K562 (cell line): ENCODE results near the gene BPTF. TPM values are rescaled to one million over a fixed set of nuclear protein-coding genes. Genes with fewer than 3 reads are reported as not detected.

ENCODE experiments used
- ATAC-seq: fragments of 200-7000 bp; cut with Tn5 transposase; 3 replicates; pipeline ENCODE4 v1.9.1; 2020; ENCODE audit warnings: moderate library complexity
- BruUV-seq: library from RNA; stranded (reverse); fragments of 400-500 nt; replicated peaks from 2 replicates; lab custom pipeline; 2021; lab: Mats Ljungman, UMichigan
- CTCF ChIA-PET: fragments of 300-600 bp; formaldehyde crosslinking; extraction: SDS; loops from one replicate; lab custom pipeline; 2021; ENCODE audit warnings: low intra/inter-chr PET ratio; lab: Yijun Ruan, JAX
- POLR2A ChIA-PET: fragments of 300-600, 350-650 bp; sonication (Branson Sonifier 250); formaldehyde crosslinking; extraction: SDS; loops from one replicate; lab custom pipeline; 2021; ENCODE audit warnings: antibody characterized with exemption, inconsistent platforms; lab: Yijun Ruan, JAX
- DNase-seq, 4 experiments: peaks; one replicate each; pipeline versions ENCODE4 v3.0.0 to v3.0.0-alpha.2; 2011 to 2018; ENCODE audit warnings: low spot score in 3 of 4, mixed read lengths in 3 of 4; ENCODE audit errors: extremely low read depth in 1 of 4
- FAIRE-seq: peaks from 2 replicates; lab custom pipeline; 2011; peaks lifted over from hg19 to GRCh38; lab: Jason Lieb, UNC
- H2AFZ ChIP-seq: 2 replicates; pipeline ENCODE4 v1.6.0; 2011; ENCODE audit warnings: low read depth, low read length, control low read depth, inconsistent platforms
- H3K27ac ChIP-seq: fragments of 200-600 bp; 3 replicates; pipeline ENCODE4 v1.8.0; 2011; ENCODE audit warnings: low read depth, mild to moderate bottlenecking, control low read depth, inconsistent platforms, low read length, moderate library complexity, mixed read lengths; ENCODE audit errors: extremely low read depth
- H3K27me3 ChIP-seq, 2 experiments: fragments of 300-600 bp in 1 of 2; 2 replicates in 1 of 2; 3 replicates in 1 of 2; pipeline versions ENCODE4 v1.6.0 to v1.8.0; 2011; ENCODE audit warnings: inconsistent platforms in 2 of 2, low read length in 2 of 2, mild to moderate bottlenecking in 1 of 2, mixed read lengths in 1 of 2, moderate library complexity in 1 of 2; ENCODE audit not compliant: control insufficient read depth in 2 of 2, insufficient read depth in 2 of 2
- H3K36me3 ChIP-seq: fragments of 300-600 bp; 3 replicates; pipeline ENCODE4 v1.8.0; 2011; ENCODE audit warnings: mild to moderate bottlenecking, low read length, inconsistent platforms; ENCODE audit not compliant: control insufficient read depth, insufficient read depth
- H3K4me1 ChIP-seq, 2 experiments: fragments of 200-600 bp in 1 of 2; replicated peaks in 1 of 2; 2 replicates in 1 of 2; 3 replicates in 1 of 2; pipeline versions ENCODE4 v1.5.1 to v1.8.0; 2011; ENCODE audit warnings: inconsistent platforms in 2 of 2, low read length in 2 of 2, mild to moderate bottlenecking in 1 of 2, mixed read lengths in 1 of 2, moderate library complexity in 1 of 2; ENCODE audit not compliant: control insufficient read depth in 2 of 2, insufficient read depth in 2 of 2
- H3K4me2 ChIP-seq: 2 replicates; pipeline ENCODE4 v1.6.1; 2011; ENCODE audit warnings: low read length, control low read depth, inconsistent platforms, mixed read lengths; ENCODE audit not compliant: insufficient read depth
- H3K4me3 ChIP-seq: fragments of 200-600 bp; sonication (generic), shearing (Covaris generic); 2 replicates; pipeline ENCODE4 v1.5.1; 2016; ENCODE audit warnings: control low read depth, inconsistent platforms
- H3K79me2 ChIP-seq: fragments of 200-600 bp; 3 replicates; pipeline ENCODE4 v1.8.0; 2011; ENCODE audit warnings: low read length, inconsistent platforms; ENCODE audit not compliant: control insufficient read depth, insufficient read depth
- H3K9ac ChIP-seq, 2 experiments: 2 replicates each; pipeline versions ENCODE4 v1.6.0 to v1.6.1; 2011; ENCODE audit warnings: low read depth in 2 of 2, low read length in 2 of 2, control low read depth in 1 of 2, inconsistent platforms in 1 of 2, mild to moderate bottlenecking in 1 of 2, mixed read lengths in 1 of 2; ENCODE audit not compliant: insufficient read depth in 1 of 2
- H3K9me1 ChIP-seq: one replicate; pipeline ENCODE4 v1.6.0; 2011; ENCODE audit warnings: inconsistent platforms, mild to moderate bottlenecking, low read length, moderate library complexity; ENCODE audit not compliant: control insufficient read depth, insufficient read depth
- H3K9me3 ChIP-seq: replicated peaks from 2 replicates; pipeline ENCODE4 v1.5.1; 2011; ENCODE audit warnings: low read depth, low read length, inconsistent platforms; ENCODE audit not compliant: control insufficient read depth, insufficient read depth
- H4K20me1 ChIP-seq: replicated peaks from 2 replicates; pipeline ENCODE4 v1.6.1; 2011; ENCODE audit warnings: low read length, inconsistent platforms, mixed read lengths; ENCODE audit not compliant: control insufficient read depth, insufficient read depth
- ARHGAP35 ChIP-seq: fragments of 450-650 bp; IDR thresholded peaks from 2 replicates; pipeline ENCODE4 v1.6.1; 2018; ENCODE audit not compliant: partially characterized antibody
- DDX20 ChIP-seq: fragments of 450-650 bp; IDR thresholded peaks from 2 replicates; pipeline ENCODE4 v1.6.1; 2016; ENCODE audit warnings: missing genetic modification characterization, low read depth, mild to moderate bottlenecking, missing compliant biosample characterization, moderate library complexity
- ETV1 ChIP-seq: fragments of 450-650 bp; conservative IDR thresholded peaks from 2 replicates; pipeline ENCODE4 v1.6.1; 2016; ENCODE audit warnings: missing genetic modification characterization, control low read depth, low read depth, missing compliant biosample characterization
- ETV5 ChIP-seq: sonication (generic); formaldehyde crosslinking; IDR thresholded peaks from 2 replicates; pipeline ENCODE4 v1.4.0; 2020; ENCODE audit warnings: low read depth, mild to moderate bottlenecking, missing genetic modification reagents
- HEY1 ChIP-seq: fragments of 250-450 bp; sonication (Bioruptor Pico); IDR thresholded peaks from 2 replicates; pipeline ENCODE4 v1.5.0; 2020; ENCODE audit warnings: mild to moderate bottlenecking, moderate library complexity, borderline replicate concordance
- NFE2L1 ChIP-seq: fragments of 450-650 bp; IDR thresholded peaks from 2 replicates; pipeline ENCODE4 v1.6.1; 2016; ENCODE audit warnings: missing genetic modification characterization, low read depth, mild to moderate bottlenecking, missing compliant biosample characterization, moderate library complexity, borderline replicate concordance
- RFX5 ChIP-seq: IDR thresholded peaks from 2 replicates; pipeline ENCODE4 v1.6.1; 2011; ENCODE audit warnings: low read depth, mild to moderate bottlenecking, improper control_type of control experiment, low read length
- SLC30A9 ChIP-seq: fragments of 250-450 bp; sonication (Bioruptor Pico); IDR thresholded peaks from 2 replicates; pipeline ENCODE4 v1.8.0; 2022; ENCODE audit warnings: mild to moderate bottlenecking, moderate library complexity
- SMAD2 ChIP-seq: fragments of 150-350 bp; IDR thresholded peaks from 2 replicates; pipeline ENCODE4 v1.6.1; 2014; ENCODE audit warnings: low read depth, mild to moderate bottlenecking, low read length
- SRF ChIP-seq, 2 experiments: fragments of 250-450, 450-650 bp in 1 of 2; sonication (Bioruptor Pico) in 1 of 2; sonication (generic) in 1 of 2; formaldehyde crosslinking; IDR thresholded peaks; 2 replicates each; pipeline versions ENCODE4 v1.5.0 to v1.5.1; 2020 to 2022; ENCODE audit warnings: mild to moderate bottlenecking in 1 of 2, missing genetic modification reagents in 1 of 2
- ZC3H11A ChIP-seq: IDR thresholded peaks from 2 replicates; pipeline ENCODE4 v1.6.1; 2012; ENCODE audit warnings: low read depth, low read length, improper control_type of control experiment
- WGBS: fragments of 100-300 bp; shearing (Covaris generic); methylation state at CpG from one replicate; pipeline ENCODE4 v1.1.6; 2016; ENCODE audit warnings: low coverage, mixed read lengths; ENCODE audit not compliant: insufficient coverage; ENCODE audit errors: missing lambda C conversion rate; 5-methylcytosine and 5-hydroxymethylcytosine counted together
- in situ Hi-C: fragments of 300-500 bp; cut with MboI; formaldehyde crosslinking; loops from 4 replicates; pipeline ENCODE4 v1.15.0; 2018; ENCODE audit warnings: inconsistent platforms, mixed read lengths
- intact Hi-C: fragments of 100-400 bp; cut with micrococcal nuclease; formaldehyde crosslinking; loops from 2 replicates; pipeline ENCODE4 v1.14.2; 2022
- polyA plus RNA-seq, 8 experiments: library from polyadenylated mRNA; depleted of rRNA in 4 of 8; stranded (reverse) in 5 of 8; unstranded in 3 of 8; fragments of >200 nt; fragmentation: Nextera tagmentation in 2 of 8; fragmentation: Illumina TruSeq in 1 of 8; extraction: Ambion mirVana in 2 of 8; extraction: Trizol in 1 of 8; gene quantifications; 2 replicates each; pipeline versions ENCODE4 v1.2.1 to v1.2.3, GENCODE V29; 2011 to 2014; ENCODE audit warnings: inconsistent platforms in 1 of 8, missing spikeins in 1 of 8
- total RNA-seq, 7 experiments: library from RNA; depleted of rRNA in 6 of 7; stranded (reverse); fragments of >200 nt in 6 of 7; fragmentation: Illumina TruSeq in 2 of 7; extraction: Trizol in 2 of 7; gene quantifications; 2 replicates each; pipeline versions ENCODE4 v1.2.1 to v1.2.3, GENCODE V29; 2011 to 2021; ENCODE audit warnings: low replicate concordance in 1 of 7
- TF ChIP-seq, protein P1 (sequence below), 2 experiments: fragments of 450-650 bp in 1 of 2; sonication (generic) in 1 of 2; formaldehyde crosslinking in 1 of 2; IDR thresholded peaks in 1 of 2; conservative IDR thresholded peaks in 1 of 2; 2 replicates each; pipeline versions ENCODE4 v1.6.1 to v1.8.1; 2016 to 2023; ENCODE audit warnings: mild to moderate bottlenecking in 2 of 2, moderate library complexity in 2 of 2, inconsistent platforms in 1 of 2, missing genetic modification reagents in 1 of 2
- TF ChIP-seq, protein P2 (sequence below): fragments of 450-650 bp; IDR thresholded peaks from 2 replicates; pipeline ENCODE4 v1.6.1; 2016; ENCODE audit warnings: low read depth

The BPTF gene
- total and polyA plus RNA-seq, 9 of the 15 experiments (the other 6 are each of a cell fraction or from before 2014, with no cell fraction given), result 12.5 to 52.1 (median 26.9) TPM

DNA sequence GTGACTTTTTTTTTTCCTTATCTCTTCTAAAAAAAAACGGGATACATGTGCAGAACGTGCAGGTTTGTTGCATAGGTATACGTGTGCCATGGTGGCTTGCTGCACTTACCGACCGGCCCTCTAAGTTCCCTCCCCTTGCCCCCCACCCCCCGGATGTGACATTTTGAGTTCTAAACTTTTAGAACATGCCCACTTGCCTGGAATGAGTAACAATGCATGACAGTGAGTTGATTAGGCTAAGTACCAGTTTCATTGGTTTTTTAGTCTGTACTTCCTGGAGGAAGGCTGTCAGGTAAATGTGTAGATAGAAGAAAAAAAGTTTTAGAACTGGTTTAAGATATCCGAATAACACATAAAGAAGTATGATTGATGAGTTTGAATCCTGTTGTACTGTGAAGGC is 4.0 kb downstream of the BPTF start:
- TF ChIP-seq ZC3H11A (no peak), HEY1 (no peak), NFE2L1 (tag) (no peak), RFX5 (no peak), SLC30A9 (CRISPR knock-in tag) (no peak), SMAD2 (no peak), ARHGAP35 (no peak), DDX20 (tag) (no peak), SRF (CRISPR knock-in tag; IDR thresholded peaks at IDR 0.05) (no peak), ETV5 (no peak), ETV1 (tag) (no peak)
- TF ChIP-seq, protein P1, sequence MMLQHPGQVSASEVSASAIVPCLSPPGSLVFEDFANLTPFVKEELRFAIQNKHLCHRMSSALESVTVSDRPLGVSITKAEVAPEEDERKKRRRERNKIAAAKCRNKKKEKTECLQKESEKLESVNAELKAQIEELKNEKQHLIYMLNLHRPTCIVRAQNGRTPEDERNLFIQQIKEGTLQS (IDR thresholded peaks at IDR 0.05), result no peak
- TF ChIP-seq, protein P1 (CRISPR knock-in tag; conservative IDR thresholded peaks at IDR 0.05), result no peak
- TF ChIP-seq, protein P2, sequence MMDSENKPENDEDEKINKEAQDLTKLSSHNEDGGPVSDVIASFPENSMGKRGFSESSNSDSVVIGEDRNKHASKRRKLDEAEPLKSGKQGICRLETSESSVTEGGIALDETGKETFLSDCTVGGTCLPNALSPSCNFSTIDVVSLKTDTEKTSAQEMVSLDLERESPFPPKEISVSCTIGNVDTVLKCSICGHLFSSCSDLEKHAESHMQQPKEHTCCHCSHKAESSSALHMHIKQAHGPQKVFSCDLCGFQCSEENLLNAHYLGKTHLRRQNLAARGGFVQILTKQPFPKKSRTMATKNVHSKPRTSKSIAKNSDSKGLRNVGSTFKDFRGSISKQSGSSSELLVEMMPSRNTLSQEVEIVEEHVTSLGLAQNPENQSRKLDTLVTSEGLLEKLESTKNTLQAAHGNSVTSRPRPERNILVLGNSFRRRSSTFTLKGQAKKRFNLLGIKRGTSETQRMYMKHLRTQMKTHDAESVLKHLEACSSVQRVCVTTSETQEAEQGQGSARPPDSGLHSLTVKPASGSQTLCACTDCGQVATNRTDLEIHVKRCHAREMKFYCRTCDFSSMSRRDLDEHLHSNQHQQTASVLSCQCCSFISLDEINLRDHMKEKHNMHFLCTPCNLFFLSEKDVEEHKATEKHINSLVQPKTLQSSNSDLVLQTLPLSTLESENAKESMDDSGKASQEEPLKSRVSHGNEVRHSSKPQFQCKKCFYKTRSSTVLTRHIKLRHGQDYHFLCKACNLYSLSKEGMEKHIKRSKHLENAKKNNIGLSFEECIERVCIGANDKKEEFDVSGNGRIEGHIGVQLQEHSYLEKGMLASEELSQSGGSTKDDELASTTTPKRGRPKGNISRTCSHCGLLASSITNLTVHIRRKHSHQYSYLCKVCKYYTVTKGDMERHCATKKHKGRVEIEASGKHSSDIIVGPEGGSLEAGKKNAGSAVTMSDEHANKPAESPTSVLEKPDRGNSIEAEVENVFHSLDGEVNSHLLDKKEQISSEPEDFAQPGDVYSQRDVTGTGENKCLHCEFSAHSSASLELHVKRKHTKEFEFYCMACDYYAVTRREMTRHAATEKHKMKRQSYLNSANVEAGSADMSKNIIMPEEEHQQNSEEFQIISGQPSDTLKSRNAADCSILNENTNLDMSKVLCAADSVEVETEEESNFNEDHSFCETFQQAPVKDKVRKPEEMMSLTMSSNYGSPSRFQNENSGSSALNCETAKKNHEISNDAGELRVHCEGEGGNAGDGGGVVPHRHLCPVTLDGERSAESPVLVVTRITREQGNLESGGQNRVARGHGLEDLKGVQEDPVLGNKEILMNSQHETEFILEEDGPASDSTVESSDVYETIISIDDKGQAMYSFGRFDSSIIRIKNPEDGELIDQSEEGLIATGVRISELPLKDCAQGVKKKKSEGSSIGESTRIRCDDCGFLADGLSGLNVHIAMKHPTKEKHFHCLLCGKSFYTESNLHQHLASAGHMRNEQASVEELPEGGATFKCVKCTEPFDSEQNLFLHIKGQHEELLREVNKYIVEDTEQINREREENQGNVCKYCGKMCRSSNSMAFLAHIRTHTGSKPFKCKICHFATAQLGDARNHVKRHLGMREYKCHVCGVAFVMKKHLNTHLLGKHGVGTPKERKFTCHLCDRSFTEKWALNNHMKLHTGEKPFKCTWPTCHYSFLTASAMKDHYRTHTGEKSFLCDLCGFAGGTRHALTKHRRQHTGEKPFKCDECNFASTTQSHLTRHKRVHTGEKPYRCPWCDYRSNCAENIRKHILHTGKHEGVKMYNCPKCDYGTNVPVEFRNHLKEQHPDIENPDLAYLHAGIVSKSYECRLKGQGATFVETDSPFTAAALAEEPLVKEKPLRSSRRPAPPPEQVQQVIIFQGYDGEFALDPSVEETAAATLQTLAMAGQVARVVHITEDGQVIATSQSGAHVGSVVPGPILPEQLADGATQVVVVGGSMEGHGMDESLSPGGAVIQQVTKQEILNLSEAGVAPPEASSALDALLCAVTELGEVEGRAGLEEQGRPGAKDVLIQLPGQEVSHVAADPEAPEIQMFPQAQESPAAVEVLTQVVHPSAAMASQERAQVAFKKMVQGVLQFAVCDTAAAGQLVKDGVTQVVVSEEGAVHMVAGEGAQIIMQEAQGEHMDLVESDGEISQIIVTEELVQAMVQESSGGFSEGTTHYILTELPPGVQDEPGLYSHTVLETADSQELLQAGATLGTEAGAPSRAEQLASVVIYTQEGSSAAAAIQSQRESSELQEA, result no peak
- no peak overlapping the region for H3K27ac ChIP-seq
- peaks cover 12 to 14% of the 10 kb centered on the region in 2 experiments; a peak in 3 of 5 replicates for H3K4me1 ChIP-seq
- FAIRE-seq (no peak), ATAC-seq (no peak), DNase-seq (peak in 1 of 4 experiments; percentile 29)
- H3K4me2 ChIP-seq, result no peak overlapping the region
- POLR2A ChIA-PET, result interaction anchor here (0.8 to 1.2 kb wide), 2 partner anchors 10 to 90 kb away, joined by 3 to 4 read pairs; no protein-coding TSS in a partner anchor
- H3K9me1 ChIP-seq, result no peaks in the 10 kb centered on the region
- H3K9me3 ChIP-seq, result no peaks in the 10 kb centered on the region
- no peaks in the 10 kb centered on the region for H3K27me3 ChIP-seq
- H2AFZ ChIP-seq, result no peak overlapping the region
- CTCF ChIA-PET, result no interaction called here
- in situ Hi-C loops (no loop called here), intact Hi-C loops (no loop called here)
- peaks cover 3% of the 10 kb centered on the region; the same call in 1 of the 3 replicates for H3K36me3 ChIP-seq
- H3K9ac ChIP-seq, result no peak overlapping the region
- H3K79me2 ChIP-seq, result peaks cover 79% of the 10 kb centered on the region
- WGBS, result 24% methylated on average over 7 of the region's 7 CpGs
- H4K20me1 ChIP-seq, result peaks cover 7% of the 10 kb centered on the region
- BruUV-seq, result no TSS peak
- no peak overlapping the region for H3K4me3 ChIP-seq
